Activated T-helper 1 cell treated with anti-CD3 and anti-CD28 coated beads, Interleukin-12 subunit alpha, Interleukin-12 subunit beta, Interleukin-2, Interleukin-4 antibody, amounts not matched to agents 30 ng/mL and 10 ng/mL and 1 ng/mL, durations not matched to agents 14 hours and 24 hours and 36 hours (primary cell): ENCODE data around the gene WIPF2. TPM values are rescaled to one million over a fixed set of nuclear protein-coding genes. Genes with fewer than 3 reads are reported as not detected.

ENCODE experiments used
- DNase-seq: peaks from one replicate; pipeline ENCODE4 v3.0.0; 2021; ENCODE audit warnings: low spot score
- H3K27ac Mint-ChIP-seq: one replicate; pipeline ENCODE4 v1.8.0; 2021; ENCODE audit warnings: mild to moderate bottlenecking, mixed read lengths
- H3K27me3 Mint-ChIP-seq: one replicate; pipeline ENCODE4 v1.8.0; 2022; ENCODE audit warnings: mild to moderate bottlenecking, moderate library complexity, mixed read lengths; ENCODE audit not compliant: insufficient read depth
- H3K36me3 Mint-ChIP-seq: one replicate; pipeline ENCODE4 v1.8.0; 2021; ENCODE audit warnings: low read depth, mixed read lengths
- H3K4me1 Mint-ChIP-seq: one replicate; pipeline ENCODE4 v1.8.0; 2021; ENCODE audit warnings: low read depth, mixed read lengths
- H3K4me3 Mint-ChIP-seq: one replicate; pipeline ENCODE4 v1.8.0; 2021; ENCODE audit warnings: mild to moderate bottlenecking, moderate library complexity, mixed read lengths
- H3K9me3 Mint-ChIP-seq: one replicate; pipeline ENCODE4 v1.8.0; 2021; ENCODE audit warnings: mixed read lengths
- intact Hi-C: fragments of 100-400 bp; cut with micrococcal nuclease; formaldehyde crosslinking; loops from one replicate; pipeline ENCODE4 v1.15.1; 2024
- total RNA-seq: library from RNA; stranded (reverse); gene quantifications from 2 replicates; pipeline ENCODE4 v1.2.3, GENCODE V29; 2022

The WIPF2 gene
- total RNA-seq, 1 donor from 2014 or later, result 25.8 TPM

DNA sequence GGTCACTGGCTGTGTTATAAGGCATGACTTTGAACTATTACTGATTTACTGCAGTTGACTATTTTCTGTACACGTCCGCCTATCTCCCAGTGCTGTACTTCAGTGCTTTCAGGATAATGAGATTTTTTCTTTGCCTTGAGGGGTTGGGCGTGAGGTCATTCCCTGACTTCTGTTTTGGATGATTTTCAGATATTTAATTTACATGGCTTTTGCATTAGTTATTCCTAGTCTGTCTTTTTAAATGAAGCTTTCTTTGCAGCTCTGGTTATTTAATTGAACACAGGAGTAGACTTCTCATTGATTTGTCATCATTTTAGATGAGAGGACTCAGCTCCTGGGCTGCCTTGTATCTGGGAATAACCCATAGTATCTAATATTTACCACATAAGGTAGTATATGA is 23.7 kb downstream of the WIPF2 start:
- H3K4me3 Mint-ChIP-seq, result no peak overlapping the region
- no peak overlapping the region for H3K27ac Mint-ChIP-seq

DNA sequence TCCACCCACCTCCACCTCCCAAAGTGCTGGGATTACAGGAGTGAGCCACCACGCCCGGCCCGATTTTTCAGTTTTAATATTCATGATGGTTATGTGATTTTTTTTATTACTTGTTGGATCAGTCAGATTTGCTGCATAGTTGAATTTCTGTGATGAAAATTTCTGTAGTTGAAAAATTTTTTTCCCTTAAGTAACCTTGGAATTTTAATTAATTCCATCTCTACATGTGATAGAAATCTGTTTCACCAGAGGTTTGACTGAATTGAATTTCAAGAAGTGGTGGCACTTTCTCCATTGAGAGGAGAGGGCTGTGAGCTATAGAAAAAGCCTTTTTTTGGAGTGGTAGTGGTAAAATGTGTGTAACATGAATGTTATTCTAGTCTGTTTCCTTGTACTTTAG is 24.7 kb downstream of the WIPF2 start:
- Mint-ChIP-seq H3K36me3 (peaks cover 2% of the 10 kb centered on the region), H3K4me1 (peaks cover 15% of the 10 kb centered on the region), H3K9me3 (no peaks in the 10 kb centered on the region), H3K27me3 (no peaks in the 10 kb centered on the region), H3K27ac (no peak overlapping the region), H3K4me3 (no peak overlapping the region)
- intact Hi-C loops, result no loop called here
- no peak for DNase-seq

More for the DNA sequence above, 23.7 kb downstream of the WIPF2 start:
- H3K27me3 Mint-ChIP-seq, result no peaks in the 10 kb centered on the region
- peaks cover 15% of the 10 kb centered on the region for H3K4me1 Mint-ChIP-seq
- no peaks in the 10 kb centered on the region for H3K9me3 Mint-ChIP-seq
- DNase-seq, result no peak
- intact Hi-C loops, result no loop called here
- H3K36me3 Mint-ChIP-seq, result peaks cover 3% of the 10 kb centered on the region

DNA sequence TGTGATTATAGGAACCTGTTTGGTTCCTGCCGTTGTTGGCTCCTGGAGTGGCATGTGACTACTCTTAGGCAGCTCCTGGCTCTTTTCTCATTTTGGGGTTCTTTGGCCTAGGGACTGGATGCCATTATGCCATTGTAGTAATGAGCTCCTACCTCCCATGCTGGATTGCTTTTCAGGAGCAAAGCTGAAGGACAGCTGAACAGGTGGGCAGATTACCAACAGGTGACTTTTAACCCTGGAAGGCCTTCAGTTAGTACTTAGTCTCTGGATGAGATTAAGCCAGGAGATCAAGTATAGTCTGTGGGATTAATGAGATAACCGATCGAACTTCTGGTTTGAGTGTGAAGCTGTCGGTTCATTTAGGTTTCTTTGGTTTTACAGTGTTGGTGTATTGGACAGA is 25.2 kb downstream of the WIPF2 start:
- Mint-ChIP-seq H3K9me3 (no peaks in the 10 kb centered on the region), H3K36me3 (peaks cover 2% of the 10 kb centered on the region), H3K27me3 (no peaks in the 10 kb centered on the region), H3K4me1 (peaks cover 19% of the 10 kb centered on the region), H3K4me3 (no peak overlapping the region), H3K27ac (no peak overlapping the region)
- intact Hi-C loops, result no loop called here
- DNase-seq, result no peak

DNA sequence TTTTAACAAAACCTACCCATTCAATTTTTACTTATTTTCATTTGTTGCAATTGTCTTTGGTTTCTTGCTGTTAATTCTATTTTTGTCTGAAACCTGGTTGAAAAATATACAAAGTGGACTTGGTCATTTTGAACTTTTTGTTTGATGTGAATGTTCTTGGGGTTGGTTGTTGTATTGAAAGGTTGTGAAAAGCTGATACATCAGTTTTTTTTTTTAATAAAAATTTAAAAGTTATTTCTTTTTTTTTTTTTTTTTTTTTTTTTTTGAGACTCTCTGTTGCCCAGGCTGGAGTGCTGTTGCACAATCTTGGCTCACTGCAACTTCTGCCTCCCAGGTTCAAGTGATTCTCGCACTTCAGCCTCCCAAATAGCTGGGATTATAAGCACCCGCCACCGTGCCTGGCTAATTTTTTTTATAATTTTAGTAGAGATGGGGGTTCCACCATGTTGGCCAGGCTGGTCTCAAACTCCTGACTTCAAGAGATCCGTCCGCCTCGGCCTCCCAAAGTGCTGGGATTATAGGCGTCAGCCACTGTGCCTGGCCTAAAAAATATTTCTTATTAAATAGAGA is 28.9 kb downstream of the WIPF2 start:
- intact Hi-C loops, result no loop called here
- Mint-ChIP-seq H3K27ac (no peak overlapping the region), H3K36me3 (peaks cover 2% of the 10 kb centered on the region), H3K4me3 (no peak overlapping the region), H3K27me3 (no peaks in the 10 kb centered on the region), H3K4me1 (peaks cover 11% of the 10 kb centered on the region), H3K9me3 (no peaks in the 10 kb centered on the region)
- DNase-seq, result no peak

DNA sequence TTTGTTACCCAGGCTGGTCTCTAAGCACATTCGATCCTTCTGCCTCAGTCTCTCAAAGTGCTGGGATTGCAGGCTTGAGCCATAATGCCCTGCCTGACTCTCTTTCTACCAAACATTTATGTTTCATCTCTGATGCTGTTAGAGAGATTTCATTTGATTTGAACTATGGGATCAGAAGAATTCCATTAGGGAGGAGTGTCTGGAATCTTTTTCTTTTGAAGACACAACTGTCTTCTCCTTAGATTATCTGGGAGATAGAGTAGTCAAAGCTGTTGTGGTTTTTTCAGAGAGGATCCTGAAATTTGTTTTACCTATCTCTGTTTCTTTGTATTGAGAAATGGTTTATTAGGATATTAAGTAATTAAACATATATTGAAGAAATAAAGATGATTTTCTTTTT is 29.4 kb downstream of the WIPF2 start:
- peaks cover 11% of the 10 kb centered on the region for H3K4me1 Mint-ChIP-seq
- no peak for DNase-seq
- H3K36me3 Mint-ChIP-seq, result peaks cover 4% of the 10 kb centered on the region
- H3K27ac Mint-ChIP-seq, result no peak overlapping the region
- no peaks in the 10 kb centered on the region for H3K9me3 Mint-ChIP-seq
- no peak overlapping the region for H3K4me3 Mint-ChIP-seq
- intact Hi-C loops, result no loop called here
- H3K27me3 Mint-ChIP-seq, result no peaks in the 10 kb centered on the region

DNA sequence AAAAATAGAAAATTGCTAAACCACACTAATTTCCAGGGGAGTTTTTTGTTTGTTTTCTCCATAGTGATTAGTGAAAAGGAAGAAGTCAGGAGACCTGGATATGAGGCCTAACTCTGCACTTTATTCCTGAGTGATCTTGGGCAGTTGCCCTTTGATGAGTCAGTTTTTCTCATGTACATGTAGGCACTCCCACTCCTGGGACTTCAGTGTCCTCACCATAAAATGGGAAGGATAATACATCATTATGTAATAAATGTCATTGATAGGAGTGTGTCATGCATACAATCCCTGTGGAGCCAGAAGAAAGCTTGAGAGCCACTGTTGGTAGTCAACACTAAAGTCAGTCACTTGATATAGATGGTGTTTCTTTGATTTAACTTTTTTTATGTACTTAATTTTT is 32.5 kb downstream of the WIPF2 start:
- Mint-ChIP-seq H3K27ac (no peak overlapping the region), H3K27me3 (no peaks in the 10 kb centered on the region), H3K4me3 (no peak overlapping the region), H3K9me3 (no peaks in the 10 kb centered on the region), H3K36me3 (peaks cover 4% of the 10 kb centered on the region), H3K4me1 (peaks cover 4% of the 10 kb centered on the region)
- intact Hi-C loops, result no loop called here
- no peak for DNase-seq

DNA sequence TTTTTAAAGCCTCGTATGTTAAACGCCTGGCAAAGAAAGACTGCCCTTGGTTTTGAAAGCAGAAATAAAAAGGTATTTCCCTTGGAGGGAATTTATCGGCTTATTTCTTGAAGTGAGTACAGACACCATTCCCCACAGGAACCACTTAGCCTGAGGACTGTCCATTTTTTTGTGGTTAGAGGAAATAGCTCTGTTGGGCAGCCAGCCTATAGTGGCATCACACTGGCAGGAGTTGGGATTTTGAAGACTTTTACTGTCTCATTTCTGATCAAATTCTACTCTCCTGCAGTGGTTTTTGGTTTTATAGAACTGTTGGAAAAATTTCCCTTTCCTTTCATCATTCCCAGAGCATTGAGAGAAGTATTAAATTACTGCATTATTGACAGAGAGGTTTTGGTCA is 34.5 kb downstream of the WIPF2 start:
- Mint-ChIP-seq H3K27ac (no peak overlapping the region), H3K4me3 (no peak overlapping the region), H3K4me1 (peaks cover 4% of the 10 kb centered on the region), H3K27me3 (no peaks in the 10 kb centered on the region), H3K9me3 (no peaks in the 10 kb centered on the region), H3K36me3 (peaks cover 11% of the 10 kb centered on the region)
- intact Hi-C loops, result no loop called here
- DNase-seq, result no peak

DNA sequence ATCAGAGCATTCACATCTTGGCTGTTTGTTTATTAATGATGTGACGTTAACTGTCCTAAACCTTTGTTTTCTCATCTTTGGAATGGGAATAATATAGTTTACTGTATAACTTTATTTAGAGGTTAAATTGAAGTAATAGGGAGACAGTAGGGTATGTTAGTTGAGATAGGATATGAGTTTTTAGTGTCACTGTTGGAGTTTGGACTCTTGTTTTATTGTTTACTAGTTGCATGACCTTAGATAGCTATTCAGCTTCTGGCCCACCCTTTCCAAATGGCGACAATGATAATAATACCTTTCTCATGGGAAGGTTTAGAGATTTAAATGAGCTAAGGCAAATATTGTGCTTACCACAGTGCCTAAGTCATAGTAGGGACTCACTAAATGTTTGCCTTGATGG is 40.4 kb downstream of the WIPF2 start:
- peaks cover 25% of the 10 kb centered on the region for H3K36me3 Mint-ChIP-seq
- intact Hi-C loops, result no loop called here
- DNase-seq, result no peak
- no peaks in the 10 kb centered on the region for H3K9me3 Mint-ChIP-seq
- no peaks in the 10 kb centered on the region for H3K27me3 Mint-ChIP-seq
- H3K4me1 Mint-ChIP-seq, result peaks cover 9% of the 10 kb centered on the region
- no peak overlapping the region for H3K4me3 Mint-ChIP-seq
- no peak overlapping the region for H3K27ac Mint-ChIP-seq

DNA sequence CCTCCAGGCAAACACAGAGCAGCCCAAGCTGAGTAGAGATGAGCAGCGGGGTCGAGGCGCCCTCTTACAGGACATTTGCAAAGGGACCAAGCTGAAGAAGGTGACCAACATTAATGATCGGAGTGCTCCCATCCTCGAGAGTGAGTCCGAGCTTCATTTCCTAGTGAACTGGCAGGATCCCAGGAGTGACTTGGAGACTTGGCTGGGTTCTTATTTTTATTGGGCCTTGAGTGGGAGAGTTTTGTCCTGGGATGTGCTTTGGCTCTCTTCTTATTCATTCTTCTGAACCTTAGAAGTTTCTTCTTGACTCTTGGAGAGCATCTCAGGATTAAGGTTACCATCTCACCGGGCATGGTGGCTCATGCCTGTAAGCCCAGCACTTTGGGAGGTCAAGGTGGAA is 41.4 kb downstream of the WIPF2 start:
- DNase-seq, result no peak
- Mint-ChIP-seq H3K4me1 (peaks cover 9% of the 10 kb centered on the region), H3K4me3 (no peak overlapping the region), H3K36me3 (peaks cover 29% of the 10 kb centered on the region), H3K9me3 (no peaks in the 10 kb centered on the region), H3K27me3 (no peaks in the 10 kb centered on the region), H3K27ac (no peak overlapping the region)
- intact Hi-C loops, result no loop called here

DNA sequence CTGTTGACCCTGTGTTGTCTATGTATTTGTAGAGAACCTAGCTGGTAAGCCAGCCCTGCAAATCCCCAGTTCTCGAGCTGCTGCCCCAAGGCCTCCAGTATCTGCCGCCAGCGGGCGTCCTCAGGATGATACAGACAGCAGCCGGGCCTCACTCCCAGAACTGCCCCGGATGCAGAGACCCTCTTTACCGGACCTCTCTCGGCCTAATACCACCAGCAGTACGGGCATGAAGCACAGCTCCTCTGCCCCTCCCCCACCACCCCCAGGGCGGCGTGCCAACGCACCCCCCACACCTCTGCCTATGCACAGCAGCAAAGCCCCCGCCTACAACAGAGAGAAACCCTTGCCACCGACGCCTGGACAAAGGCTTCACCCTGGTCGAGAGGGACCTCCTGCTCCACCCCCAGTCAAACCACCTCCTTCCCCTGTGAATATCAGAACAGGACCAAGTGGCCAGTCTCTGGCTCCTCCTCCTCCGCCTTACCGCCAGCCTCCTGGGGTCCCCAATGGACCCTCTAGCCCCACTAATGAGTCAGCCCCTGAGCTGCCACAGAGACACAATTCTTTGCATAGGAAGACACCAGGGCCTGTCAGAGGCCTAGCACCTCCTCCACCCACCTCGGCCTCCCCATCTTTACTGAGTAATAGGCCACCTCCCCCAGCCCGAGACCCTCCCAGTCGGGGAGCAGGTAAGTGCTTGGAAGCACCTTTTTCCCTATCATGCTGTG is 45.5 kb downstream of the WIPF2 start:
- H3K4me3 Mint-ChIP-seq, result no peak overlapping the region
- H3K9me3 Mint-ChIP-seq, result no peaks in the 10 kb centered on the region
- DNase-seq, result no peak
- H3K36me3 Mint-ChIP-seq, result peaks cover 14% of the 10 kb centered on the region
- H3K27me3 Mint-ChIP-seq, result no peaks in the 10 kb centered on the region
- peaks cover 9% of the 10 kb centered on the region for H3K4me1 Mint-ChIP-seq
- H3K27ac Mint-ChIP-seq, result no peak overlapping the region
- intact Hi-C loops, result no loop called here

DNA sequence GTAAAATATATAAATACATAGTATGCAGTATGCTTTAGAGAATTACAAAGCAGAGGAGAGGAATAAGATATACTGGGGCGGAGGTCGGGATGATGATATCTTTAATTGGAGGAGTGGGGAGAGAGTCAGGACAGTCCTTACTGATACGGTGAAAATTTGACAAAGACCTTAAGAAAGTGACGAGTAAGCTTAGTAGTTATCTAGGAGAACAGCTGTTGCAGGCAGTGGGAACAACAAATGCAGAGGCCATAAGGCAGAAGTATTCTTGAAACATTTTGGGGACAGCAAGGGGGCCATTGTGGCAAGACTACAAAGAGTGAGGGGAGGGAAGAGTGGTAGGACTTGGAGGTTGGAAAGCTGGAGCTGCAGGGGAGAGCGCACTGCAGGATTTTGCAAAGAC is 46.2 kb downstream of the WIPF2 start:
- H3K27me3 Mint-ChIP-seq, result no peaks in the 10 kb centered on the region
- H3K4me1 Mint-ChIP-seq, result peaks cover 9% of the 10 kb centered on the region
- no peak overlapping the region for H3K27ac Mint-ChIP-seq
- H3K4me3 Mint-ChIP-seq, result no peak overlapping the region
- DNase-seq, result no peak
- H3K9me3 Mint-ChIP-seq, result no peaks in the 10 kb centered on the region
- intact Hi-C loops, result no loop called here
- H3K36me3 Mint-ChIP-seq, result peaks cover 14% of the 10 kb centered on the region

DNA sequence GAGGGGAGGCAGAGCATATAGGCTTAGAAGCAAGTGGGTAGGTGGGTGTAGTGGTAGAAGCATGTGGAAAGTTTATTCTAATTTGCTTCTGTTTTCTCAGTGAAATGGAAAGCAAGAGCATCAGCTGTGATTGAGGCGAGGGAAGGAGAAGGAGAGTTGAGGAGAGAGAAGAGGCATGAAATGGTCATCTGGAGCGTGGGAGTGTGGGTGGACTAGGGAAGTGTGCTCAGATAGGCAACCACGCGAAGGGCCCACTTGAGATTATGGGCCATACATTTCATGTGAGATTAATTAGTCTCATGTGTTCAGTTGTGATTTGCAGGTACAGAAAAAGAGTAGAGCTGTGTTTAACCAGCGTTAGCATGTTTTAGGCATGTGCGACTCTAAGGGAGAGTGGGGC is 47.8 kb downstream of the WIPF2 start:
- Mint-ChIP-seq H3K27me3 (no peaks in the 10 kb centered on the region), H3K4me3 (no peak overlapping the region), H3K27ac (no peak overlapping the region)

DNA sequence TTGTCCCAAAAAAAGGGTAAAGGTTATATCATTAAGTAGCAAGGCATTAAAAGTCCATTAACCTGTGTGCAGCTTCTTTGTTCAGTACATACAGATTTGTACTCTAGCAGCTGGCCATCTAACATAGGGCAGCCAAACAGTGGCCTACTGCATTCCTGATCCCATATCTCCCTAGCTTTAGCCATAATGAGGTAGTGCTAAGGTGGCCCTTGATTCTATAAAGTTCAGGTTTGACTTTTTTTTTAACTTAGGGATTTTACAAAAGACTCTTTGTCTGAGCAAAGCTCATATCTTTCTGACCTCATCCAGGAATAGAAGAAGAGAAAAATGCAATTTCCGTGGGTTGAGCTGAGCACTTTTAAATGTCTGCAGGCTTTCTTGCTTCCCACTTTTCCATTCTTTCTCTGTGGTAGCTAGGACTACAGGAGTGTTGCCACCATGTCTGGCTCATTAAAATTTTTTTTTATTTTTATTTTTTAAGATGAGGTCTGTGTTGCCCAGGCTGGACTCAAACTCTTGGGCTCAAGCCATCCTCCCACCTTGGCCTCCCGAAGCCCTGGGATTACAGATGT is 49.1 kb downstream of the WIPF2 start:
- no peak overlapping the region for H3K27ac Mint-ChIP-seq
- DNase-seq, result no peak
- H3K36me3 Mint-ChIP-seq, result peaks cover 19% of the 10 kb centered on the region
- intact Hi-C loops, result no loop called here
- no peaks in the 10 kb centered on the region for H3K9me3 Mint-ChIP-seq
- no peak overlapping the region for H3K4me3 Mint-ChIP-seq
- no peaks in the 10 kb centered on the region for H3K27me3 Mint-ChIP-seq
- no peaks in the 10 kb centered on the region for H3K4me1 Mint-ChIP-seq

More for the DNA sequence above, 47.8 kb downstream of the WIPF2 start:
- Mint-ChIP-seq H3K36me3 (peaks cover 17% of the 10 kb centered on the region), H3K4me1 (peaks cover 9% of the 10 kb centered on the region), H3K9me3 (no peaks in the 10 kb centered on the region)
- no peak for DNase-seq
- intact Hi-C loops, result no loop called here
